ENCODE measurements around the gene FEM1B.

The FEM1B gene

GRCh38 chr15:68259883-68260282 is 17.7 kb upstream of the FEM1B start:
- DNase-seq (ENCODE audit: low read depth) = no peak

GRCh38 chr15:68261241-68261640 is 16.3 kb upstream of the FEM1B start:
- DNase-seq (ENCODE audit: low read depth) = no peak

- no peak for DNase-seq (ENCODE audit: low read depth)
Measured at GRCh38 chr15:68261980-68262379, 15.6 kb upstream of the FEM1B start.

DNA sequence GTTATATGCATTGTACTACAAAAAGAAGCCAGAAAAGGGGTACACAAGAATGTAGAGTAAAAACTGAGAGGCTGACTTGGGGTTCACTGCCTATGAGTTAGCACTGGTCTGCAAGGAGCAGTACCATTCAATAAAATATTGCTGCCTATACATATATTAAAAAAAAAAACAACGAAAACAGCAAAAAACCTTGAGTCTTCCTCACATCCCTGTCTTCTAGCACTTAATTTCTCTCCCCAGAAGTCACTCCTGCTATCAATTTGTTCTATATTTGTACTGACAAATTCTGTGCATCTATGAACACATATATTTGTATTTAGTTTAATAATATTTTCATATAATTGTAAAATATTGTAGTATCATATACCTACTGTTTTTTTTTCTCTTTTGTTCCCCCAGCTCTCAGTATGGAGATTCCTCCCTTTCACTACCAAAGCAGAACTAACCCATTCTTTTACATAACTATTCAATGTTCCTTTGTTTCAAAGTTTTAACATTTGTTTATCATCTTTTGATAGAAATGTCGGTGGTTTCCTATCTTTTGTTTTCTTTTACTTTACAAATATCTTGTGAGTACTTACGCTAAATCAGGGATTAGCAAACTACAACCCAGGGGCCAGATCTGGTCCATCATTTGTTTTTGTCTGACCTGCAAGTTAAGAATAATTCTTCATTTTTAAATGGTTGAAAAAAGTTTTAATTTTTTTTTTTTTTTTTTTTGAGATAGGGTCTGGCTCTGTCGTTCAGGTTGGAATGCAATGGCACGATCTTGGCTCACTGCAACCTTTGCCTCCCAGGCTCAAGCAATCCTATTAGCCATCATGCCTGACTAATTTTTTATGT is 14.8 kb upstream of the FEM1B start:
- DNase-seq (ENCODE audit: low read depth) = no peak

- DNase-seq (ENCODE audit: low read depth) = no peak
Measured at GRCh38 chr15:68264282-68264681, 13.3 kb upstream of the FEM1B start.

DNA sequence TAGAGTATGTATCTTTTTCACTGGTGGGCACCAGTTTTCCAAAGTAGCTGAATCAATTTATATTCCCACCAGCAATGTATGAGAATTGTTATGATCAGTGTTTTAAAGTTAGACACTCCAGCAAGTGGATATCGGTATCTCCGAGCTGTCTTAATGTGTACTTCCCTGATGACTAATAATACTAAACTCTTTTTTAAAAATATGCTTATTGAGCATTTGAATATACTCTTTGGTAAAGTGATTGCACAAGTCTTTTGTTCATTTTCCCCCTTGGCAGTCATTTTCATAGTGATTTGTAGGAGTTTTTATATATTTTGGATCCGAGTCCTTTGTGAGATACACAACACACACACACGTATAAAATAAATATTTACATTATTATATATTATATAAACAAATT is 12.5 kb upstream of the FEM1B start:
- no peak for DNase-seq (ENCODE audit: low read depth)

- DNase-seq (ENCODE audit: low read depth) = no peak
Measured at GRCh38 chr15:68265674-68266073, 11.9 kb upstream of the FEM1B start.

DNA sequence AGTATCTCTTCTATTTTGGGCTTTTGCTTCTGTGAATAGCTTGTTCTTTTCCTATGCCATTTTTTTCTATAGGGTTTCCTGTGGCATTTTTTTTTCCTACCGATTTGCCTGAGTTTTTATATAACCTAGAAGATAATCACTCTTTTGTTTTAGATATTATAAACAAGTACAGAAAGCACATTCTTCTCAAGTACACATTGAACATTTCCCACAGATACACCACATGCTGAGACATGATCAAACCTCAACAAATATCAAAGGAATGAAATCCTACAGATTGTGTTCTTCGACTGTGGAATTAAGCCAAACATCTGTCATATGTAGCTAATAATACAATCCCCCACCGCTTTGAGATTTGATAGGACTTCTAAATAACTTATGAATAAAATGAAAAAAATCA is 9.1 kb upstream of the FEM1B start:
- DNase-seq (ENCODE audit: low read depth) = no peak

DNA sequence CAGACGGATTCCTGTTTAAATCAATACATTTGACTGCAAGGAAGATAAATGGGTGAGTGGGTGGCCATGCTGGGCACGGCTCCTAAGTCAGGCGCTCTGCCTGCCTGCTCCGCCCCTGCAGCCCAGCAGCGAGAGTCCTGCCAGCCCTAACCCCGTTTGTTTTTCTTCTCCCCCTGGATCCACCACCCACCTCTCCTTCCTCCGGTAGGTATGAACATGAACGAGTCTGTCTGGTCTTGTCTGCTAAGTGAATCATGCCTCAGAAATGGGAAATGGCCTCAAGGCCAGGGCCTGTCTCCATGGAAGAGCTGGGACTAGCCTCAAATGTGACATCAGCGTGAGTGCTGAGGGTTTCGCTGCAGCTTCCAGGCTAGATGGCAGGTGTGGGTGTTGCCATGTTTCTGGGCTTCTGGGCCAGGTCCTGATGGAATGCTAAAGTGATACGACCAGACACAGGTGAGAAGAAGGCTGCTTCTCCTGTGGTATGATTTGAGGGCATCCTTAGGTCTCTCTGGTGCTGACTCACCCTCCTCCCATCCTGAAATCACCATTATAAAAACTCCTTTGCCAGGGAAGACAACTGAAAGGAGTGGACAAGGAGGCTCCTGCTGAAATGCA is 5.6 kb upstream of the FEM1B start:
- no peak for DNase-seq (ENCODE audit: low read depth)

- DNase-seq (ENCODE audit: low read depth) = no peak
Measured at GRCh38 chr15:68272721-68273271, 4.7 kb upstream of the FEM1B start.

DNA sequence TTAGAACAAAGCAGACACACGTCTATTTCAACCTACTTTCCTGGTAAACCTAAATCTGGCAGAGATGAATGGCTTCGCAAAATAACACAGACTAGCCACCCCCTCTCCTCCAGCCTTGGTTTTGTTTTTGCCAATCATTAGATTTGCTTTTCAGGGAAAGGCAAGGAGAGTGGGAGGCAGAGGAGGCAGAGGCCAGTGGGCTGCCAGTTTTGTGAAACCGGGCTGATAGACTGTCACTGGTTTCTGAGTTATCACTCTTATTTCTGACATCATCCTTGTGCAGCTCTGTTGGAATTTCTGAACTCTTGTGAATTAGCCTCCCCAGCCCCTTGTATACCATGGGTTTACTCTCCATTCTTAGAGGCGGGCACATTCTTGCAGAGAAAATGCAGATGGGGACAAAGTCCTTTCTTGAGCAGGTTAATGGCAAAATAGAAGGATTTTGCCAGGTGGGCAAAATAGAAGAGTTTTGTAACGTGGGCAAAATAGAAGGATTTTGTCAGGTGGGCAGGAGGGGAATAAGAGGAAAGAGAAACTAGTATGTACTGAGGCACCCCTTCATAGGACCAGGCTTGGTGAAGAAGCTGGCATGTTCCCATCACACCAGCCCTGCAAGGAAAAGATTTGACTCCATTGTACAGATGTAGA is 3.2 kb upstream of the FEM1B start:
- no peak for DNase-seq (ENCODE audit: low read depth)

- no peak for DNase-seq (ENCODE audit: low read depth)
Measured at GRCh38 chr15:68275165-68275746, 2.3 kb upstream of the FEM1B start.

DNA sequence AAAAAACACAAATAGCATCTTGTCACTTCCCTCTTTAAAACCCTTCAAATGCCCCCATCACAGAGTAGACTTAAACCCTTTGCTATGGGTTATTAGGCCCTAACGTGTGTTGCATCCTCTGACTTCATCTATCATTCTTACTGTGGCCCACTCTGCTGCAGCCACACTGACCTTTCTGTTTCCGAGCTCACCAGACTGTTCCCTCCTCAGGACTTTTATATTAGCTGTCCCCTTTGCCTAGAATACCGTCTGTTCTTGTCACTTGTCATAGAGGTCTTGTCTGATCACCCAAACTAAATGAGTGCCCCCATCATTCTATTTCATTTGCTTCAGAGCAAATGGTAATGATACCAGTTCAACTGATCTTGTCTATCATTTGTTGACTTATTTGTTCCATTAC is 877 bp upstream of the FEM1B start:
- no peak for DNase-seq (ENCODE audit: low read depth)

DNA sequence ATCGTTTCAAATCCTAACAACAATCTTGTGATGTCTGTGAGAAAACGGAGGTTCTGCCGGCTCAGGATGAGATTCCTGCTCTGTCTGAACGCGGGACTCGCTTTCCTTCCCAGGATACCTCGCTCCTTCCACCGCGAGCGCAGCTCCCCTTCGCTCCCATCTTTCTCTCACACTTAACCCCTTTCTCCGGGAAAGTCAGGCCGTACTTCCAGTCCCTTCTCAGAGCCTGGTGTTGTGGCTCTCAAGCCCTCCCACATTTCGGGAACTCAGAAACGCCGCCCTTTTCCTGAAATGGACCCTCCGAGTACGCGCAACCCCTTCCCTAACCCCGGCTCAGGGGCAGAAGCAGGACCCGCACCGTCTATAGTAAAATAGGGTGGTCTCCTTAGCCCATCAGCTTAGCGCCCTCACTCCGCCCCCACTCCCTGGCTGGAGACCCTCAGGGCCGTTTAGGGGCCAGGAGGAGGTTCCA is 378 bp upstream of the FEM1B start:
- DNase-seq (ENCODE audit: low read depth) = peak; percentile 23

DNA sequence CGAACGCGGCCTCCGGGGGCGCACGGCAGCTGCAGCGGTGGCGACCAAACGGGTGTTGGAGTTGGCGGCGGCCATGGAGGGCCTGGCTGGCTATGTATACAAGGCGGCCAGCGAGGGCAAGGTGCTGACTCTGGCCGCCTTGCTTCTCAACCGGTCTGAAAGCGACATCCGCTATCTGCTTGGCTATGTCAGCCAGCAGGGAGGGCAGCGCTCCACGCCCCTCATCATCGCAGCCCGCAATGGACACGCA is 725 bp downstream of the FEM1B start:
- DNase-seq (ENCODE audit: low read depth) = no peak

GRCh38 chr15:68278595-68279405 is 1.3 kb downstream of the FEM1B start:
- DNase-seq (ENCODE audit: low read depth) = no peak

- no peak for DNase-seq (ENCODE audit: low read depth)
Measured at GRCh38 chr15:68279779-68280753, 2.5 kb downstream of the FEM1B start.

DNA sequence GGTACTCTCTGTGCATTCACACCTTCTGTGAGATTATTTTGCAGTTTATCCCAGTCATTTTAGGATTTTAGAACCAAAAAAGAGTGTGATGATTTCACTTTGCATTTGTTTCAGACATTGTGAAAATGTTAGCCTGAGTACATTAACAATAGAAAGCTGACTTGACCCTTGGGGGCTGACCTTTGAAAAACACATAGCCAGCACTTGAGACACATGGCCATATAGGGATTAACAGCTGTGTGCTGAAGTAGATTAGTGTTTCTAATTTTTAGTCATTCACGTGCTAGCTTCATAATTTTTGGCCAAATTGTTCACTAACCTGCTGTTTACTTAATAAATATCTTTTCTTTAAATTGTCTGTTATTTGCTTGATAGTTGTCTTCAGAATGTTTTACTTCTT is 3.5 kb downstream of the FEM1B start:
- no peak for DNase-seq (ENCODE audit: low read depth)

DNA sequence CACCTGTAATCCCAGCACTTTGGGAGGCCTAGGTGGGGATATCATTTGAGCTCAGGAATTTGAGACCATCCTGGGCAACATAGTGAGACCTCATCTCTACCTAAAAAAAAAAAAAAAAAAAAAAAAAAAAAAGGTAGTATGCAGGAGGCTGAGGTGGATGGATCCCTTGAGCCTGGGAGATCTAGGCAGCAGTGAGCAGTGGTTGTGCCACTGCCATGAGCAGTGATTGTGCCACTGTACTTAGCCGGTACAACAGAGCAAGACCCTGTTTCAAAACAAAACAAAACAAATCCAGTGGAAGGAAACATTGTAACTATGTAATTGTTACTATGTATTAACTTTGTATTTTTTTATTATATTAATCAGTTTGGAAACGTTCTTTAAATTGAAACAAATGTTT is 5.9 kb downstream of the FEM1B start:
- DNase-seq (ENCODE audit: low read depth) = no peak

DNA sequence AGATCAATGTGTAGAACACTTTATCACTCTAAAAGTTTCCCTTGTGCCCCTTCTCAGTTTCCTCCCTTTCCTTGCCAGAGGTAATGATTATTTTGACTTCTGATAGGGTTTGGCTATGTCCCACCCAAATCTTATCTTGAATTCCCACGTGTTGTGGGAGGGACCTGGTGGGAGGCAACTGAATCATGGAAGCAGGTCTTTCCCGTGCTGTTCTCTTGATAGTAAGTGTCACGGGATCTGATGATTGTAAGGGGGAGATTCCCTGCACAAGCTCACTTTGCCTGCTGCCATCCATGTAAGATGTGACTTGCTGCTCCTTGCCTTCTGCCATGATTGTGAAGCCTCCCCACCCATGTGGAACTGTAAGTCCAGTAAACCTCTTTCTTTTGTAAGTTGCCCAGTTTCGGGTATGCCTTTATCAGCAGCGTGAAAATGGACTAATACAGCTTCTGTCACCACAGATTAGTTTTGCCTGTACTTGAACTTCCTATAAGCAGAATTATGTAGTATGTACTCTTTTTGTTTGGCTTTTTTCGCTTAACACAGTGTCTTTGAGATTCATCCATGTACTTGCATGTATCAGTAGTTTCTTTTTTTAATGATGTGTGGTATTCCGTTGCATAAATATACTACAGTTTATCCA is 7.2 kb downstream of the FEM1B start:
- DNase-seq (ENCODE audit: low read depth) = no peak
